Neural cell (in vitro differentiated cells): ENCODE measurements around the gene P3H3. TPM values are rescaled to one million over a fixed set of nuclear protein-coding genes. Genes with fewer than 3 reads are reported as not detected.
A peak's percentile ranks its signal among the peaks of the same experiment; 100 is the strongest.

Experiments
- H2AFZ ChIP-seq: fragments of 200-600, 300-800 bp; sonication (generic), shearing (Covaris generic); 2 replicates; pipeline ENCODE4 v1.6.0; 2014; ENCODE audit warnings: low read depth, mild to moderate bottlenecking, antibody characterized with exemption, low read length, moderate library complexity
- H3F3A ChIP-seq: fragments of 200-600 bp; shearing (Covaris generic); 2 replicates; pipeline ENCODE4 v1.6.1; 2016; ENCODE audit warnings: mild to moderate bottlenecking, moderate library complexity, mixed read lengths, antibody characterized with exemption, low read length; ENCODE audit not compliant: insufficient read depth, poor library complexity, severe bottlenecking
- H3K27ac ChIP-seq: fragments of 200-600, 300-800 bp; sonication (generic), shearing (Covaris generic); 2 replicates; pipeline ENCODE4 v1.5.1; 2014; ENCODE audit warnings: mild to moderate bottlenecking, low read length, moderate library complexity
- H3K27me3 ChIP-seq: fragments of 300-800, 200-600 bp; sonication (generic), shearing (Covaris generic); 2 replicates; pipeline ENCODE4 v1.6.0; 2014; ENCODE audit warnings: mild to moderate bottlenecking, low read depth, low read length, moderate library complexity; ENCODE audit not compliant: insufficient read depth
- H3K36me3 ChIP-seq: fragments of 300-800, 200-600 bp; sonication (generic), shearing (Covaris generic); 2 replicates; pipeline ENCODE4 v1.5.1; 2014; ENCODE audit warnings: mild to moderate bottlenecking, antibody characterized with exemption, low read length, moderate library complexity; ENCODE audit not compliant: insufficient read depth
- H3K4me2 ChIP-seq: fragments of 300-800, 200-600 bp; sonication (generic), shearing (Covaris generic); 2 replicates; pipeline ENCODE4 v1.6.0; 2014; ENCODE audit warnings: mild to moderate bottlenecking, low read length
- H3K4me3 ChIP-seq: fragments of 300-800, 200-600 bp; sonication (generic), shearing (Covaris generic); 2 replicates; pipeline ENCODE4 v1.5.1; 2014; ENCODE audit warnings: mild to moderate bottlenecking, low read length, moderate library complexity
- H3K79me2 ChIP-seq: fragments of 200-600 bp; shearing (Covaris generic); replicated peaks from 2 replicates; pipeline ENCODE4 v1.6.0; 2014; ENCODE audit warnings: mild to moderate bottlenecking, low read length, moderate library complexity; ENCODE audit not compliant: insufficient read depth
- H3K9ac ChIP-seq: fragments of 300-800, 200-600 bp; sonication (generic), shearing (Covaris generic); 2 replicates; pipeline ENCODE4 v1.6.1; 2016; ENCODE audit warnings: mild to moderate bottlenecking, low read length, mixed read lengths
- H3K9me2 ChIP-seq: fragments of 200-600 bp; shearing (Covaris generic); 2 replicates; pipeline ENCODE4 v1.6.1; 2016; ENCODE audit warnings: mild to moderate bottlenecking, low read length, mixed read lengths; ENCODE audit not compliant: insufficient read depth
- H3K9me3 ChIP-seq: fragments of 200-600, 300-800 bp; sonication (generic), shearing (Covaris generic); 2 replicates; pipeline ENCODE4 v1.6.1; 2016; ENCODE audit warnings: mild to moderate bottlenecking, mixed run types, low read length, moderate library complexity, mixed read lengths
- H4K20me1 ChIP-seq: fragments of 200-600 bp; shearing (Covaris generic); 2 replicates; pipeline ENCODE4 v1.6.1; 2016; ENCODE audit warnings: mild to moderate bottlenecking, mixed run types; ENCODE audit not compliant: insufficient read depth
- EP300 ChIP-seq: fragments of 450-650 bp; conservative IDR thresholded peaks from 2 replicates; pipeline ENCODE4 v1.6.1; 2014; ENCODE audit warnings: antibody characterized with exemption, mild to moderate bottlenecking, moderate library complexity; ENCODE audit not compliant: poor library complexity, severe bottlenecking
- EZH2 ChIP-seq: fragments of 200-600, 300-800 bp; shearing (Covaris generic), sonication (generic); IDR thresholded peaks from 2 replicates; pipeline ENCODE4 v1.6.1; 2014; ENCODE audit warnings: antibody characterized with exemption, low read length, borderline replicate concordance, mild to moderate bottlenecking; ENCODE audit not compliant: insufficient read depth, poor library complexity, severe bottlenecking
- MXI1 ChIP-seq: fragments of 450-650 bp; conservative IDR thresholded peaks from 2 replicates; pipeline ENCODE4 v1.6.1; 2014; ENCODE audit warnings: antibody characterized with exemption, mild to moderate bottlenecking; ENCODE audit not compliant: poor library complexity, severe bottlenecking
- POLR2AphosphoS5 ChIP-seq: IDR thresholded peaks from 2 replicates; pipeline ENCODE4 v1.6.1; 2012
- RAD21 ChIP-seq: fragments of 450-650 bp; conservative IDR thresholded peaks from 2 replicates; pipeline ENCODE4 v1.6.1; 2014; ENCODE audit warnings: antibody characterized with exemption, mild to moderate bottlenecking, moderate library complexity
- SMC3 ChIP-seq: fragments of 450-650 bp; conservative IDR thresholded peaks from 2 replicates; pipeline ENCODE4 v1.6.1; 2014; ENCODE audit warnings: antibody characterized with exemption, mild to moderate bottlenecking, moderate library complexity; ENCODE audit not compliant: poor library complexity
- TAF1 ChIP-seq: IDR thresholded peaks from 2 replicates; pipeline ENCODE4 v1.6.1; 2012; ENCODE audit warnings: low read depth
- polyA plus RNA-seq: library from polyadenylated mRNA; depleted of rRNA; stranded (reverse); fragments of >200 nt; gene quantifications from 2 replicates; pipeline ENCODE4 v1.2.3, GENCODE V29; 2014
- TF ChIP-seq, protein P1 (sequence below): fragments of 450-650 bp; IDR thresholded peaks from 2 replicates; pipeline ENCODE4 v1.5.1; 2014; ENCODE audit warnings: antibody characterized with exemption, mild to moderate bottlenecking, moderate library complexity; ENCODE audit not compliant: poor library complexity, severe bottlenecking
- TF ChIP-seq, protein P2 (sequence below): IDR thresholded peaks from 2 replicates; pipeline ENCODE4 v1.6.1; 2012; ENCODE audit warnings: borderline replicate concordance

Gene P3H3
- polyA plus RNA-seq, 1 donor from 2014 or later, result 58.9 TPM

DNA sequence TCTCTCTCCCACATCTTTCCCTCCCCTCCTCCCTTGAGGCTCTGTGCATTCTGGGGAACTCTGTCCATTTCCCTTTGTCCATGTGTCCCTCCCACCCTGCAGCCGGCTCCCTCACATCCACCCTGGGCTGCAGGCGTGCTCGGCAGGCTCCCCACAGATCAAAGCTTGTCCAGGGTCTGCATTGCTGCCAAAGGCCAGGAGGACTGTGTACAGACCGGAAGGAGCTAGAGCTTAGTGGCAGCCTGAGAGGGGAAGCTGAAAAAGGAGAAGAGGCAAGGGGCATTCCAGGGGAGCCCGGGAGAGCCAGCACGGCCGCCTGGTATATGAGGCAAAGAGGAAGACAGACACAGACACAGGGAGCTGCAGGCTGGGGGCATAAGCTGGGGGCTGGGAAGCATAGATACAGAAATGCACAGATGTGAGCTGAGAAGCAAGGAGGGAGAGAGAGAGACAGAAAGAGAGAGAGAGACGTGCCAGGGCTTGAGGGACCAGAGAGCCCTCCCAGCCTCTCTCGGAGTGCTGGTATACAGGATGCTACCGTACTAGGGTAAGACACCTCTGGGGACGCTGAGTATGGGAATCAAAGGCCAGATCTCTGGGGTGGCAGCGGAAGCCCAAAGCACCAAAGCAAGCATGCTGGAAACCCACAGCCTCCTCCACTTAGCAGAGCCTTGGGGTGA, 35.5 kb upstream of the P3H3 start:
- Histone ChIP-seq H3K27me3 (no peaks in the 10 kb centered on the region), H3K79me2 (no peaks in the 10 kb centered on the region), H3F3A (no peaks in the 10 kb centered on the region), H2AFZ (peak overlapping the region; percentile 72), H3K27ac (peak overlapping the region; percentile 29), H3K4me3 (no peak overlapping the region), H3K36me3 (no peaks in the 10 kb centered on the region), H3K4me2 (no peak overlapping the region), H4K20me1 (no peaks in the 10 kb centered on the region), H3K9ac (peak overlapping the region; percentile 44), H3K9me2 (no peaks in the 10 kb centered on the region), H3K9me3 (no peaks in the 10 kb centered on the region)
- no peak for TF ChIP-seq POLR2AphosphoS5
- TF ChIP-seq, protein P1, sequence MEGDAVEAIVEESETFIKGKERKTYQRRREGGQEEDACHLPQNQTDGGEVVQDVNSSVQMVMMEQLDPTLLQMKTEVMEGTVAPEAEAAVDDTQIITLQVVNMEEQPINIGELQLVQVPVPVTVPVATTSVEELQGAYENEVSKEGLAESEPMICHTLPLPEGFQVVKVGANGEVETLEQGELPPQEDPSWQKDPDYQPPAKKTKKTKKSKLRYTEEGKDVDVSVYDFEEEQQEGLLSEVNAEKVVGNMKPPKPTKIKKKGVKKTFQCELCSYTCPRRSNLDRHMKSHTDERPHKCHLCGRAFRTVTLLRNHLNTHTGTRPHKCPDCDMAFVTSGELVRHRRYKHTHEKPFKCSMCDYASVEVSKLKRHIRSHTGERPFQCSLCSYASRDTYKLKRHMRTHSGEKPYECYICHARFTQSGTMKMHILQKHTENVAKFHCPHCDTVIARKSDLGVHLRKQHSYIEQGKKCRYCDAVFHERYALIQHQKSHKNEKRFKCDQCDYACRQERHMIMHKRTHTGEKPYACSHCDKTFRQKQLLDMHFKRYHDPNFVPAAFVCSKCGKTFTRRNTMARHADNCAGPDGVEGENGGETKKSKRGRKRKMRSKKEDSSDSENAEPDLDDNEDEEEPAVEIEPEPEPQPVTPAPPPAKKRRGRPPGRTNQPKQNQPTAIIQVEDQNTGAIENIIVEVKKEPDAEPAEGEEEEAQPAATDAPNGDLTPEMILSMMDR, result no peak
- TF ChIP-seq, protein P2, sequence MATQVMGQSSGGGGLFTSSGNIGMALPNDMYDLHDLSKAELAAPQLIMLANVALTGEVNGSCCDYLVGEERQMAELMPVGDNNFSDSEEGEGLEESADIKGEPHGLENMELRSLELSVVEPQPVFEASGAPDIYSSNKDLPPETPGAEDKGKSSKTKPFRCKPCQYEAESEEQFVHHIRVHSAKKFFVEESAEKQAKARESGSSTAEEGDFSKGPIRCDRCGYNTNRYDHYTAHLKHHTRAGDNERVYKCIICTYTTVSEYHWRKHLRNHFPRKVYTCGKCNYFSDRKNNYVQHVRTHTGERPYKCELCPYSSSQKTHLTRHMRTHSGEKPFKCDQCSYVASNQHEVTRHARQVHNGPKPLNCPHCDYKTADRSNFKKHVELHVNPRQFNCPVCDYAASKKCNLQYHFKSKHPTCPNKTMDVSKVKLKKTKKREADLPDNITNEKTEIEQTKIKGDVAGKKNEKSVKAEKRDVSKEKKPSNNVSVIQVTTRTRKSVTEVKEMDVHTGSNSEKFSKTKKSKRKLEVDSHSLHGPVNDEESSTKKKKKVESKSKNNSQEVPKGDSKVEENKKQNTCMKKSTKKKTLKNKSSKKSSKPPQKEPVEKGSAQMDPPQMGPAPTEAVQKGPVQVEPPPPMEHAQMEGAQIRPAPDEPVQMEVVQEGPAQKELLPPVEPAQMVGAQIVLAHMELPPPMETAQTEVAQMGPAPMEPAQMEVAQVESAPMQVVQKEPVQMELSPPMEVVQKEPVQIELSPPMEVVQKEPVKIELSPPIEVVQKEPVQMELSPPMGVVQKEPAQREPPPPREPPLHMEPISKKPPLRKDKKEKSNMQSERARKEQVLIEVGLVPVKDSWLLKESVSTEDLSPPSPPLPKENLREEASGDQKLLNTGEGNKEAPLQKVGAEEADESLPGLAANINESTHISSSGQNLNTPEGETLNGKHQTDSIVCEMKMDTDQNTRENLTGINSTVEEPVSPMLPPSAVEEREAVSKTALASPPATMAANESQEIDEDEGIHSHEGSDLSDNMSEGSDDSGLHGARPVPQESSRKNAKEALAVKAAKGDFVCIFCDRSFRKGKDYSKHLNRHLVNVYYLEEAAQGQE, result no peak
- no peak for TF ChIP-seq EZH2
- no peak for TF ChIP-seq RAD21
- TF ChIP-seq SMC3, result no peak
- TF ChIP-seq EP300, result no peak
- TF ChIP-seq MXI1, result no peak
- no peak for TF ChIP-seq TAF1

DNA sequence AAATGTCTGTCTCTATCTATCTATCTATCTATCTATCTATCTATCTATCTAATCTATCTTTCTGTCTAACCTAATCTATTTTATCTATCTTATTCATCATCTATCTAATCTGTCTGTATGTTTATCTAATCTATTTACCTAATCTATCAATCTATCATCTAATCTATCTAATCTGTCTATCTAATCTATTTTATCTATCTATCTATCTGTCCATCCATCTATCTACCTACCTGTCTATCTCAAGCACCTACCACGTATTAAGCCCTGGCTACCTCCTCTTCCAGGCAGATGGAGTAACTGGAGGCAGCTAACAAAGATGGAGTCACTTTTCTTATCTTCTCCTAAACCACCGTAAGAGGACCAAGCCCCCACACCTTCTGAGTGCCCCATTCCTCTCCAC, 33.1 kb upstream of the P3H3 start:
- Histone ChIP-seq H2AFZ (no peak overlapping the region), H3K9ac (no peak overlapping the region), H3K4me3 (no peak overlapping the region), H3K4me2 (no peak overlapping the region), H3K36me3 (no peaks in the 10 kb centered on the region), H3K9me2 (no peaks in the 10 kb centered on the region), H3K27me3 (no peaks in the 10 kb centered on the region), H3K27ac (no peak overlapping the region), H3K79me2 (no peaks in the 10 kb centered on the region), H4K20me1 (no peaks in the 10 kb centered on the region), H3K9me3 (no peaks in the 10 kb centered on the region), H3F3A (no peaks in the 10 kb centered on the region)
- TF ChIP-seq SMC3 (no peak), POLR2AphosphoS5 (no peak), RAD21 (no peak)
